Activated CD8-positive, alpha-beta memory T cell treated with anti-CD3 and anti-CD28 coated beads, Interleukin-2, amount 10 ng/mL, durations not matched to agents 7 days and 5 days (primary cell): ENCODE measurements around the gene KIF7. TPM values are rescaled to one million over a fixed set of nuclear protein-coding genes. Genes with fewer than 3 reads are reported as not detected.
A peak's percentile ranks its signal among the peaks of the same experiment; 100 is the strongest.

Source experiments
- ATAC-seq: fragments of 150-1000 bp; cut with Tn5 transposase; one replicate; pipeline ENCODE4 v1.10.0; 2021; ENCODE audit warnings: moderate library complexity
- CTCF ChIA-PET: fragments of 350-600 bp; sonication (Branson Sonifier 250); formaldehyde crosslinking; loops from one replicate; lab custom pipeline; 2021; ENCODE audit warnings: antibody characterized with exemption; lab: Charles Lee
- DNase-seq: peaks from one replicate; pipeline ENCODE4 v3.0.0-alpha.2; 2020
- H3K27ac Mint-ChIP-seq: one replicate; pipeline ENCODE4 v1.8.0; 2021; ENCODE audit warnings: mild to moderate bottlenecking, mixed read lengths
- H3K27me3 Mint-ChIP-seq: one replicate; pipeline ENCODE4 v1.8.0; 2021; ENCODE audit warnings: mixed read lengths
- H3K36me3 Mint-ChIP-seq: one replicate; pipeline ENCODE4 v1.8.0; 2021; ENCODE audit warnings: mild to moderate bottlenecking, mixed read lengths
- H3K4me1 Mint-ChIP-seq: one replicate; pipeline ENCODE4 v1.8.0; 2021; ENCODE audit warnings: mixed read lengths
- H3K4me3 Mint-ChIP-seq: one replicate; pipeline ENCODE4 v1.8.0; 2021; ENCODE audit warnings: mild to moderate bottlenecking, moderate library complexity, mixed read lengths
- H3K9me3 Mint-ChIP-seq: one replicate; pipeline ENCODE4 v1.8.0; 2022; ENCODE audit warnings: low read depth, mixed read lengths
- total RNA-seq, 2 experiments: library from RNA; stranded (reverse); gene quantifications; one replicate each; pipeline ENCODE4 v1.2.3, GENCODE V29; 2021

Gene KIF7
- total RNA-seq, 2 experiments from 2014 or later: 0.55 to 2.5 TPM

- H3K27ac Mint-ChIP-seq: no peak overlapping the region
- DNase-seq (no peak), ATAC-seq (no peak)
- H3K4me3 Mint-ChIP-seq: no peak overlapping the region
- no peaks in the 10 kb centered on the region for H3K27me3 Mint-ChIP-seq
- H3K36me3 Mint-ChIP-seq: peaks cover 43% of the 10 kb centered on the region
- H3K4me1 Mint-ChIP-seq: no peaks in the 10 kb centered on the region
- CTCF ChIA-PET: no interaction called here
- H3K9me3 Mint-ChIP-seq: no peaks in the 10 kb centered on the region
Measured at GRCh38 chr15:89630974-89631901, 24.0 kb downstream of the KIF7 start.

DNA sequence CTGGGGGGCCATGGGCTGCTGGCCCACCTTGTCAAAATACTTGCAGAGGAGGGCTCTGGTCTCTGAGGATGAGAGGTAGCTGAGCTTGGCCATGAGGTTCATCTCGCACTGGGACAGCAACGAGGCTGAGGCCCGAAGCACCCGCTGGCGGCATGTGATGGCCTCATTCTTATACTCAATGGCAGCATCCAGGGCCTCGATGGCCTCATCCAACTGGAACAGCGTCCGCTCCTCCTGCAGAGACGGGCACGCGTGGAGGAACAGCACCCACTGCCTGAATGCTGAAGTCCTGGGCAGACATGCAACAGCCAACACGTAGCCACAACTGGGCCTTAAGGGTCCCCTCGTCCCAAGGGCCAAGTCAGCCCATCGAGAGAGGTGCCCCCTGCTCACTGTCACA lies 25.0 kb downstream of the KIF7 start:
- ATAC-seq (no peak), DNase-seq (no peak)
- H3K9me3 Mint-ChIP-seq: no peaks in the 10 kb centered on the region
- CTCF ChIA-PET: no interaction called here
- no peak overlapping the region for H3K4me3 Mint-ChIP-seq
- H3K27me3 Mint-ChIP-seq: no peaks in the 10 kb centered on the region
- no peak overlapping the region for H3K27ac Mint-ChIP-seq
- peaks cover 46% of the 10 kb centered on the region for H3K36me3 Mint-ChIP-seq
- H3K4me1 Mint-ChIP-seq: no peaks in the 10 kb centered on the region

DNA sequence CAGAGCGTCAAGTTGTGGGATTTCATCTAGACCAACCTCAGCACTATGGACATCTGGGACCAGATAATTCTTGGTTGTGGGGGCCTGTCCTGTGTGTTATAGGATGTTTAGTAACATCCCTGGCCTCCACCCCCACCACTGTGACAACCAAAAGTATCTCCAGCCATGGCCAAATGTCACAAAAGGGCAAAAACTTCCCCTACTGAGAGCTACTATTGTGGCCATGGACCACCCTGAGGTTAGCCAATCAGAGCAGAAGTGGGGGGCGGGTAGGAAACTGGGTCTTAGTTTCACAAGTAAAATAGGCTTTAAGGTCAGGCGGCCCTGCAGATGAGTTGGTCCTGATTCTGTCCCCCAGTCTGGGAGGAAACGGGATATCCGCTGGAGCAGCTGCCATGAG lies 25.4 kb downstream of the KIF7 start:
- CTCF ChIA-PET: no interaction called here
- peak; percentile 21 for DNase-seq
- no peak for ATAC-seq
- H3K4me3 Mint-ChIP-seq: no peak overlapping the region
- H3K36me3 Mint-ChIP-seq: peaks cover 50% of the 10 kb centered on the region
- H3K27ac Mint-ChIP-seq: no peak overlapping the region
- H3K27me3 Mint-ChIP-seq: no peaks in the 10 kb centered on the region
- no peaks in the 10 kb centered on the region for H3K4me1 Mint-ChIP-seq
- H3K9me3 Mint-ChIP-seq: no peaks in the 10 kb centered on the region

DNA sequence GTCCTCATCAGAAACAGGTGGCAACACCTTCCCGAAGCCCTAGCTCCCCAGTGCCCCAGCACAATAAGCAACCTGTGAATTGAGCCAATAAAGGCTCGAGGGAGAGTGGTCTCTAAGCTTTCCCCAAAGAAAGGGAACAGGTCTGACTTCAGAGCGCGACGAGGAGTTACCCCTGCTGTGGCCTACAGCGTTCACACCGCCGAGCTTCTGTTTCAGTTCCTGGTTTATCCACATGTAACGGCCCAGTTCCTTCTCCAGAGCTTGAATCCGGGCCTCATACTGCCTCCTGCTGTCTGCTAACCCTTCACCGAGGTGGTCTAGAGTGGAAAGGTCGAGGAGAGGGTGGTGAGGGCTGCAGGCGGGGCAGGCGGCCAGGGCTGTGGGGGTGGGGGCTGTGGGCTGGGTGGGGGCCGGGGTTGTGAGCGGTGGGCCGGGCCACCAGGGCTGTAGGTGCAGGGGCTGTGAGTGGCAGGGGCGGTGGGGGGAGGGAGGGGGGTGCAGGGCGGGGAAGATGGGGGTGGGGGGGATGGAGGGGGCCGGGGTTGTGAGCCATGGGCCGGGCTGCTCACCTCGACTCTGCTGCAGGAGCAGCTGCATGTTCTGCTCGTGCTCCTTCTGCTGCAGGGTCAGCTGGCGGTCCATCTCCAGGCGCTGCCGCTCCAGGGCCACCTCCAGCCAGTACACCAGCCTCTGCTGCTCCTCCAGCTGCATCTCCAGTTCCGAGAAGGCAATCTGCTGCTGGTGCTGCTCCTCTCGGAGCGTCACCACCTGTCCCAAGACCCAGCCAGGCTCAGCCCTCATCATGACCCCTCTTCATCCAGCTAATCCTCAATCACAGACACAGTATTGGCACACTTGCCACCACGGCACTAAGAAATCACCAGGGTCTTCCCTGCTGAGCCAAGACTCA lies 26.2 kb downstream of the KIF7 start:
- ATAC-seq: no peak
- Mint-ChIP-seq H3K4me3 (no peak overlapping the region), H3K36me3 (peaks cover 58% of the 10 kb centered on the region), H3K27ac (peak overlapping the region; percentile 53), H3K27me3 (no peaks in the 10 kb centered on the region), H3K4me1 (no peaks in the 10 kb centered on the region), H3K9me3 (no peaks in the 10 kb centered on the region)
- peak; percentile 18 for DNase-seq
- CTCF ChIA-PET: interaction anchor here (1.0 kb wide), 1 partner anchor 35 kb away, joined by 3 read pairs; no protein-coding TSS in a partner anchor

GRCh38 chr15:89628301-89628700 lies 27.0 kb downstream of the KIF7 start:
- peaks cover 65% of the 10 kb centered on the region for H3K36me3 Mint-ChIP-seq
- ATAC-seq: no peak
- peak; percentile 15 for DNase-seq
- no peaks in the 10 kb centered on the region for H3K9me3 Mint-ChIP-seq
- H3K27ac Mint-ChIP-seq: no peak overlapping the region
- H3K4me1 Mint-ChIP-seq: no peaks in the 10 kb centered on the region
- CTCF ChIA-PET: interaction anchor here (1.0 kb wide), 1 partner anchor 35 kb away, joined by 3 read pairs; no protein-coding TSS in a partner anchor
- no peak overlapping the region for H3K4me3 Mint-ChIP-seq
- no peaks in the 10 kb centered on the region for H3K27me3 Mint-ChIP-seq

GRCh38 chr15:89627256-89627970 lies 27.9 kb downstream of the KIF7 start:
- H3K27ac Mint-ChIP-seq: no peak overlapping the region
- CTCF ChIA-PET: interaction anchor here (1.0 kb wide), 1 partner anchor 34 kb away, joined by 3 read pairs; no protein-coding TSS in a partner anchor
- no peak overlapping the region for H3K4me3 Mint-ChIP-seq
- no peaks in the 10 kb centered on the region for H3K4me1 Mint-ChIP-seq
- no peaks in the 10 kb centered on the region for H3K27me3 Mint-ChIP-seq
- H3K36me3 Mint-ChIP-seq: peaks cover 71% of the 10 kb centered on the region
- DNase-seq (no peak), ATAC-seq (no peak)
- no peaks in the 10 kb centered on the region for H3K9me3 Mint-ChIP-seq

- CTCF ChIA-PET: interaction anchor here (1.4 kb wide), 1 partner anchor 16 kb away, joined by 3 read pairs; no protein-coding TSS in a partner anchor
Measured at GRCh38 chr15:89625716-89626115, 29.6 kb downstream of the KIF7 start.

DNA sequence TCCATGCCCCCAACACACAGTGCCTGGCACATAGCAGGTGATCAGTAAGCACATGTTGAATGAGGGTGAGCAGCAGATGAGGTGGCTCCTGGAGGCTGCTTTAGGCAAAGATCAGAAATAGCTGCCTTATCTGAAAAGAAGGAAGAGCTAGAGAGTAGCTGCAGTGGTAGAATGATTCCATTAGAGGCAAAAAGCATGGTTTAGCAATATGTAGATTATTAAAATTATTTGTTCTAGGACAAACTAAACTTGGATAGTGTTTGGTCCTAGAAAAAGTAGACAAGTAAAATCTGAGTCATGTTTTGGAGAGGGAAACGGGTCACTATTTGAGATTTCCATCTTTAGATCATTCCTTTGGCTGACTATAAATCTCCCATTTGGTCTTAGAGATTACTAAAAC lies 32.1 kb downstream of the KIF7 start:
- CTCF ChIA-PET: no interaction called here
- Mint-ChIP-seq H3K36me3 (peaks cover 66% of the 10 kb centered on the region), H3K4me1 (no peaks in the 10 kb centered on the region), H3K27me3 (no peaks in the 10 kb centered on the region), H3K9me3 (no peaks in the 10 kb centered on the region), H3K4me3 (no peak overlapping the region), H3K27ac (no peak overlapping the region)
- DNase-seq: no peak
- ATAC-seq: no peak

More at GRCh38 chr15:89625716-89626115, 29.6 kb downstream of the KIF7 start:
- Mint-ChIP-seq H3K27ac (no peak overlapping the region), H3K27me3 (no peaks in the 10 kb centered on the region), H3K36me3 (peaks cover 70% of the 10 kb centered on the region), H3K4me3 (no peak overlapping the region), H3K9me3 (no peaks in the 10 kb centered on the region), H3K4me1 (no peaks in the 10 kb centered on the region)
- DNase-seq (no peak), ATAC-seq (no peak)

DNA sequence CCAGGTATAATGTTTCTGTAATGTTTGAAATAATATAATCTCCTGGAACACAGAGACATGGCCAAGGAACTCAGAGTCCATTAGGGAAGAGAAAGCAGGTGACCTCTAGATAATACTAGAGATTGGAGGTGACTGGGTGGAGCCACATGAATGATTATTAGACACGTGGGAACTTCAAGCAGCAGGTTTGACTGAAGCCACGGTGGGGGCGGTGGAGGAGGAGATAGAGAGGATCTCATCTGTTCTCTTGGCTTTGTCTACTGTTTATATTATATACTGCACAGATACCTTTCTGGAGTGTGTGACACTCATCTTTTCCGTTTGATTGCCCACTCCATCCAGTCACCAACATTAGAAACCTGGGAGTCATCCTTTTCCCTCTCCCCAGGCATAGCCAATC lies 33.7 kb downstream of the KIF7 start:
- peaks cover 68% of the 10 kb centered on the region for H3K36me3 Mint-ChIP-seq
- CTCF ChIA-PET: no interaction called here
- ATAC-seq: no peak
- no peak overlapping the region for H3K27ac Mint-ChIP-seq
- no peak for DNase-seq
- no peak overlapping the region for H3K4me3 Mint-ChIP-seq
- no peaks in the 10 kb centered on the region for H3K4me1 Mint-ChIP-seq
- no peaks in the 10 kb centered on the region for H3K27me3 Mint-ChIP-seq
- no peaks in the 10 kb centered on the region for H3K9me3 Mint-ChIP-seq

DNA sequence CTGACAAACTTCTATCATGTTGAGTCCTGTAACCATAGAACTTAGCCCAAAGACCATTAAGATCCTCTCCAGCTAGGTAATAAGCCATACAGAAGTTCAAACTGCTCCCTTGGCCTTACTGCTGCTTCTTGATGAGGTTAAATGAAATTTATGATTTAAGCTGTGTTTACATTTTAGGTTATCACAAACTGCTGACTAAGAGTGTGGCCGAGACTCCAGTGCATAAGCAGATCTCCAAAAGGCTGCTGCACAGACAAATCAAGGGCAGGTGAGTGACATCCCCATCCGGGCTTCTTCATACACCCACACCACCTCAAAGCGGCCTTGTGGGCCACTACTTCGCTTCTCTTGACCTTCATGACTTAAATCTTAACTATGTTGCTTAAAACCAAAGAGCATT lies 39.0 kb downstream of the KIF7 start:
- peaks cover 2% of the 10 kb centered on the region for H3K4me1 Mint-ChIP-seq
- no peak for DNase-seq
- H3K9me3 Mint-ChIP-seq: peaks cover 12% of the 10 kb centered on the region
- H3K27me3 Mint-ChIP-seq: no peaks in the 10 kb centered on the region
- H3K36me3 Mint-ChIP-seq: peaks cover 73% of the 10 kb centered on the region
- no peak overlapping the region for H3K27ac Mint-ChIP-seq
- ATAC-seq: no peak
- CTCF ChIA-PET: no interaction called here
- H3K4me3 Mint-ChIP-seq: no peak overlapping the region

DNA sequence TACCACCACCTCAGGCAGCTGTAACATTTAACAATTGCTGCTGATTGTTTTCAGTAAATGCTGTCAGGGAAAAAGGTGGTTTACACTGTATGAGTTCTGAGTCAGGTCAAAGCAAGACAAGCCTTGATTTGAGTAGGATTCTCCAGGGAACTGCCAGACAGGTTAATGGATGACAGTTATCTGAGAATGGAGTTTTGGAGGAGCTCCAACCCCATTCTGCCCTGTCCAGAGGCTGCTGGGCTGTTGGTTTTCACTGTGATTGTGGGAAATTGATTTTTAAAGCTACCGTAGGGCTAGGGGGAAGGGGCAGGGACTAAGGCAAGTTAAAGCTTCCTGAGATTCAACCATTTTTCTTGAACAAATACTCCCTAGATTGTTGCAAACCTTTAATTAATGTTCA lies 40.1 kb downstream of the KIF7 start:
- Mint-ChIP-seq H3K4me1 (peaks cover 2% of the 10 kb centered on the region), H3K36me3 (peaks cover 80% of the 10 kb centered on the region), H3K27ac (no peak overlapping the region), H3K27me3 (no peaks in the 10 kb centered on the region), H3K4me3 (no peak overlapping the region), H3K9me3 (peaks cover 13% of the 10 kb centered on the region)
- CTCF ChIA-PET: no interaction called here
- no peak for ATAC-seq
- DNase-seq: no peak

DNA sequence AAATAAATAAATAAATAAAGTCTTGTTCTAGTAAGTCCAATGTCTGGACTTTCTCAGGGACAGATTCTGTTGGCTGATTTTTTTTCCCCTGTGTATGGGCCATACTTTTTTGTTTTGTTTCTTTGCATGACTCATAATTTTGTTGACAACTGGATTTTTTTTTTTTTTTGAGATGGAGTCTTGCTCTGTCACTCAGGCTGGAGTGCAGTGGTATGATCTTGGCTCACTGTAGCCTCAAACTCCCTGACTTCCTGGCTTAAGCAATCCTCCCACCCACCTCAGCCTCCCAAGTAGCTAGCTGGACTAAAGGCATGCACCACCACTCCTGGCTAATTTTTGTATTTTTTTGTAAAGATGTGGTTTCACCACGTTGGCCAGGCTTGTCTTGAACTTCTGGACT lies 41.1 kb downstream of the KIF7 start:
- no peak overlapping the region for H3K27ac Mint-ChIP-seq
- H3K36me3 Mint-ChIP-seq: peaks cover 82% of the 10 kb centered on the region
- peaks cover 2% of the 10 kb centered on the region for H3K4me1 Mint-ChIP-seq
- ATAC-seq: no peak
- H3K4me3 Mint-ChIP-seq: no peak overlapping the region
- no peak for DNase-seq
- CTCF ChIA-PET: no interaction called here
- no peaks in the 10 kb centered on the region for H3K27me3 Mint-ChIP-seq
- H3K9me3 Mint-ChIP-seq: peaks cover 13% of the 10 kb centered on the region

DNA sequence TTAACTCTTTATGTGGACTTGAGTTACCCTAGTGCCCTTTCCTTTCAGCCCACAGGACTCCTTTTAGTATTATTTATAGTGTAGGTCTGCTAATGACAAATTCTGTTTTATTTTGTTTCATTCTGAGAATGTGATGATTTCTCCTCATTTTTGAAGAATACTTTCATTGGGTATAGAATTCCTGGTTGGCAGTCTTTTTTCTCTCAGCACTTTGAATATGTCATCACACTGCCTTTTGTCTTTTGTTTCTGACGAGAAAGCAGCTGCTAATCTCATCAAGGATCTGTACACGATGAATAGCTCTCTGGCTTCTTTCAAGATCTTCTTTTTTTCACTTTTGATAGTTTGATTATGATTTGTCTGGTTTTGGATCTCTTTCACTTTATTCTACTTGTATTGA lies 42.2 kb downstream of the KIF7 start:
- ATAC-seq: no peak
- H3K4me3 Mint-ChIP-seq: no peak overlapping the region
- no peak overlapping the region for H3K27ac Mint-ChIP-seq
- CTCF ChIA-PET: no interaction called here
- no peak for DNase-seq
- peaks cover 13% of the 10 kb centered on the region for H3K9me3 Mint-ChIP-seq
- peaks cover 84% of the 10 kb centered on the region for H3K36me3 Mint-ChIP-seq
- H3K27me3 Mint-ChIP-seq: no peaks in the 10 kb centered on the region
- peaks cover 2% of the 10 kb centered on the region for H3K4me1 Mint-ChIP-seq
